IPS DF 4.7 (cell line): Measurements from ENCODE around the gene BCAS4.
"Not testable (repeated sequence)": the region's sequence is repeated elsewhere in the genome, so short reads cannot be mapped to it uniquely, and the experiment has no call there.

ENCODE experiments used
- DNase-seq: peaks from one replicate; pipeline ENCODE4 v3.0.0-alpha.2; 2013; ENCODE audit warnings: low spot score; ENCODE audit errors: extremely low read depth

BCAS4 gene

GRCh38 chr20:50799176-50799889, 4.5 kb downstream of the BCAS4 start:
- no peak for DNase-seq

GRCh38 chr20:50799890-50800550, 5.2 kb downstream of the BCAS4 start:
- no peak for DNase-seq

- not testable (repeated sequence) for DNase-seq
Observed at GRCh38 chr20:50800986-50801746, 6.3 kb downstream of the BCAS4 start.

- no peak for DNase-seq
Observed at GRCh38 chr20:50801747-50802125, 6.9 kb downstream of the BCAS4 start.

GRCh38 chr20:50802289-50802688, 7.4 kb downstream of the BCAS4 start:
- no peak for DNase-seq

GRCh38 chr20:50804437-50805348, 9.8 kb downstream of the BCAS4 start:
- DNase-seq: no peak

- DNase-seq: no peak
Observed at GRCh38 chr20:50805349-50805684, 10.5 kb downstream of the BCAS4 start.

- no peak for DNase-seq
Observed at GRCh38 chr20:50806126-50806768, 11.4 kb downstream of the BCAS4 start.

- no peak for DNase-seq
Observed at GRCh38 chr20:50810063-50810462, 15.2 kb downstream of the BCAS4 start.

- DNase-seq: no peak
Observed at GRCh38 chr20:50810842-50811241, 16.0 kb downstream of the BCAS4 start.

GRCh38 chr20:50813101-50813643, 18.3 kb downstream of the BCAS4 start:
- DNase-seq: no peak

- no peak for DNase-seq
Observed at GRCh38 chr20:50813801-50814200, 18.9 kb downstream of the BCAS4 start.

- no peak for DNase-seq
Observed at GRCh38 chr20:50814438-50815161, 19.7 kb downstream of the BCAS4 start.

GRCh38 chr20:50815162-50815989, 20.5 kb downstream of the BCAS4 start:
- no peak for DNase-seq

GRCh38 chr20:50817776-50818172, 22.9 kb downstream of the BCAS4 start:
- DNase-seq: no peak

- no peak for DNase-seq
Observed at GRCh38 chr20:50819349-50819748, 24.5 kb downstream of the BCAS4 start.

- DNase-seq: no peak
Observed at GRCh38 chr20:50820515-50821256, 25.8 kb downstream of the BCAS4 start.

- DNase-seq: no peak
Observed at GRCh38 chr20:50821257-50821921, 26.5 kb downstream of the BCAS4 start.
